ENCODE data around the gene REPIN1.

Gene REPIN1

DNA sequence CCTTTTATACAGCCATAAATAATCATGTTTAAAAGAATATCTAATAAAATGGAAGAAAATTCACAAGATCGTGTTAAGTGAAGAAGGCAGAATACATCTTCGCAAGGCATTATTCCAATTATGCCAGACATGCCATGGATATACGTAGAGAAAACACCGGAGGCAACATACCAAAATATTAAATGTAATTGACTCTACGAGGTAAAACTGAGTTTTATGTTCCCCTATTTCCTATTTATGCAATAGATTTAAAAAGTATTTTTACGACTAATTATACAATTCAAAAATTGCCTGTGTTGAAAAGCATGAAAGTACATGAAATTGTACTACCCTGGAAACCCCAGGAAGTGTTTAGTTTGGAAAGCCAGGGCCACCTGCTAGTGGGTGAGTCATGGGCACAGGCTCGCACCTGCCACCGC, 936 bp upstream of the REPIN1 start:
- Histone ChIP-seq H3K9me3 (ENCODE audit: insufficient read depth, low read length) (no peaks in the 10 kb centered on the region), H3K27ac (ENCODE audit: low read length) (peak overlapping the region; percentile 93), H3K36me3 (replicated peaks; ENCODE audit: low read depth, low read length) (peaks cover 32% of the 10 kb centered on the region), H3K27me3 (ENCODE audit: low read depth, low read length) (no peaks in the 10 kb centered on the region), H3K4me1 (ENCODE audit: low read length) (peaks cover 60% of the 10 kb centered on the region), H3K79me2 (ENCODE audit: low read length) (peaks cover 48% of the 10 kb centered on the region), H3K9ac (ENCODE audit: low read length) (peak overlapping the region; percentile 99), H3K4me2 (ENCODE audit: low read length) (peak overlapping the region; percentile 98), H2AFZ (ENCODE audit: low read depth, low read length) (no peak overlapping the region), H4K20me1 (ENCODE audit: insufficient read depth, low read length) (peaks cover 29% of the 10 kb centered on the region), H3K4me3 (ENCODE audit: low read length) (peak overlapping the region; percentile 92)
- TF ChIP-seq EZH2phosphoT487 (IDR thresholded peaks at IDR 0.05; ENCODE audit: low read depth), result no peak
- TF ChIP-seq, protein P1, sequence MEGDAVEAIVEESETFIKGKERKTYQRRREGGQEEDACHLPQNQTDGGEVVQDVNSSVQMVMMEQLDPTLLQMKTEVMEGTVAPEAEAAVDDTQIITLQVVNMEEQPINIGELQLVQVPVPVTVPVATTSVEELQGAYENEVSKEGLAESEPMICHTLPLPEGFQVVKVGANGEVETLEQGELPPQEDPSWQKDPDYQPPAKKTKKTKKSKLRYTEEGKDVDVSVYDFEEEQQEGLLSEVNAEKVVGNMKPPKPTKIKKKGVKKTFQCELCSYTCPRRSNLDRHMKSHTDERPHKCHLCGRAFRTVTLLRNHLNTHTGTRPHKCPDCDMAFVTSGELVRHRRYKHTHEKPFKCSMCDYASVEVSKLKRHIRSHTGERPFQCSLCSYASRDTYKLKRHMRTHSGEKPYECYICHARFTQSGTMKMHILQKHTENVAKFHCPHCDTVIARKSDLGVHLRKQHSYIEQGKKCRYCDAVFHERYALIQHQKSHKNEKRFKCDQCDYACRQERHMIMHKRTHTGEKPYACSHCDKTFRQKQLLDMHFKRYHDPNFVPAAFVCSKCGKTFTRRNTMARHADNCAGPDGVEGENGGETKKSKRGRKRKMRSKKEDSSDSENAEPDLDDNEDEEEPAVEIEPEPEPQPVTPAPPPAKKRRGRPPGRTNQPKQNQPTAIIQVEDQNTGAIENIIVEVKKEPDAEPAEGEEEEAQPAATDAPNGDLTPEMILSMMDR (IDR thresholded peaks at IDR 0.05; ENCODE audit: low read depth, low read length), result no peak

DNA sequence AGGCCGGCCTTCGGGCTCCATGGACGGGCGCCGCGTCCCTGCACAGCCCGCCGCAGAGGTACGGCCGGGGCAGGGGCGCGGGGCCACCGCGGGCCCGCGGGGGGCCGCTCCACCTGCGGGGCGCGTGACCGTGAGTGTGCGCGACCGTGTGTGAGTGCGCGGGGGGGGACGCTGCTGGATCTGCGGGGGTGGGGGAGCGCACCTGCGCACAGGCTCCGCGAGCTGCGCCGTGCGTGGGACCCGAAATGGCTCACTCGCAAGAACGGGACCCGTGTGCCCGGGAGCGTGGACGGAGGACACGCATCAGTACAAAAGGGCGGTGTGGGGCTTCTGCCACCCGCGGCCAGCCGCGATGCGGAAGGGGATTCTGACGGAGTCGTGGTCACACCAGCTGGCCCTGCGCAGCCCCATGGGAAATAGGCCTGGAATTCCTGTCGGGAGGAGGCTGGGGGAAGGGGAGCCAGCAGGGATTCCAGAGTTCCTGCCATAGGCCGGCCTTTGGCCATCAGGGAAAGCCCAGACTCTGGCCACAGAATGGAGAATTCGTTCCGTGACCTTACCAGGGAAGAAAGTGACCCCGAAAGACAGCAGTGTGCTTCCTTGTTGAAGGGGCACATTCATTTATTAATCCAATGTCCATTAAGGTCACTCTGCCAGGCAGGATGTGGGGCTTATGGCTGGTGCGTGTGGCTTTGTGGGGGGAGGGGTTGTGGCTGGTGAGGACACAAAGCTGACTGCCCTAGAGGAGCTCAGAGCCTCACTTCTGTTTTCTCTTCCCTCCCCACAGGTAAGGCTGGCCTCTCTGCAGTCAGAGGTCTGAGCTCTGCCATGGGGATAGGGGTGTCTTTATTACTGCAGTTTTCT, 494 bp downstream of the REPIN1 start:
- H3K27ac ChIP-seq (ENCODE audit: low read length), result peak overlapping the region; percentile 93
- no peaks in the 10 kb centered on the region for H3K27me3 ChIP-seq (ENCODE audit: low read depth, low read length)
- H3K9me3 ChIP-seq (ENCODE audit: insufficient read depth, low read length), result no peaks in the 10 kb centered on the region
- peaks cover 44% of the 10 kb centered on the region for H4K20me1 ChIP-seq (ENCODE audit: insufficient read depth, low read length)
- H3K9ac ChIP-seq (ENCODE audit: low read length), result peak overlapping the region; percentile 99
- peak overlapping the region; percentile 92 for H3K4me3 ChIP-seq (ENCODE audit: low read length)
- TF ChIP-seq, protein P1 (IDR thresholded peaks at IDR 0.05; ENCODE audit: low read depth, low read length), result no peak
- no peak for TF ChIP-seq EZH2phosphoT487 (IDR thresholded peaks at IDR 0.05; ENCODE audit: low read depth)
- H3K4me1 ChIP-seq (ENCODE audit: low read length), result peaks cover 60% of the 10 kb centered on the region
- H3K79me2 ChIP-seq (ENCODE audit: low read length), result peaks cover 62% of the 10 kb centered on the region
- peak overlapping the region; percentile 98 for H3K4me2 ChIP-seq (ENCODE audit: low read length)
- H3K36me3 ChIP-seq (replicated peaks; ENCODE audit: low read depth, low read length), result peaks cover 46% of the 10 kb centered on the region
- no peak overlapping the region for H2AFZ ChIP-seq (ENCODE audit: low read depth, low read length)

DNA sequence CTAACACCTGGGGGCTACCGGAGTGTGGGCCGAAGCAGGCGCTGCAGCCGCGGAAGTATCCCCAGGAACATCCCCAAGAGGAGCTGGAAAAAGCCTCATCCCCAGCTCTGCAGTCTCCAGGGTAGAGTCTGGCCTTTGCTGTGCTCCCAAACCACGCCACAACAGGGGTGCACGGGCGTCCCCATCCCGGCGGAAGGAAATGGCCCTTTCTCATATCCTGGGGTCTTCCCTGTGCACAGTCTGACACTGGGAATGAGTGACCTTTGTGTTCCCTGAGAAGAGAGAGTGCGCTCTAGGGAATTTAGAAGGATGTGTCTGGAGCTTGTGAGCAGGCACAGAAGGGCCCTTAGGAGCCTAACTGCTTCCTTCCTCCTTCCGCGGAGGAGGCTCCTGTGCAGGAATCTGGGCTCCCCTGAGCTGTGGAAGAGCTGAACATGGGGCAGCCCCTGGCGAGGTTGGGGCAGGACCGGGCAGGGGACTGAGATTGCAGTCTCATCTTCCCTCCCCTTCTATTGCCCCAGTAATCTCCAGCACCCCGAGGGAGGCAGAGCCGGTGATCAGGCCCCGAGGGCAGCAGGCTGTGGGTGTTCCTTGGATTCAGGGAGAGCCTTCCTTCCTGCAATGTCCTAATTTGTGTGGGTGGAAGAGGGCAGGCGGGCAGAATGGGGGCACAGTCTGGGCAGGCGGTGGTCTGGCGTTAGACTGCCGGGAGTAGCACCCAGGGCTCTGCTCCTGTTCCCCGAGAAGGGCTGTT, 1.3 kb downstream of the REPIN1 start:
- Histone ChIP-seq H3K27ac (ENCODE audit: low read length) (peak overlapping the region; percentile 93), H3K9me3 (ENCODE audit: insufficient read depth, low read length) (no peaks in the 10 kb centered on the region), H3K4me3 (ENCODE audit: low read length) (peak overlapping the region; percentile 92), H3K27me3 (ENCODE audit: low read depth, low read length) (no peaks in the 10 kb centered on the region), H3K4me2 (ENCODE audit: low read length) (peak overlapping the region; percentile 98), H3K36me3 (replicated peaks; ENCODE audit: low read depth, low read length) (peaks cover 53% of the 10 kb centered on the region), H2AFZ (ENCODE audit: low read depth, low read length) (no peak overlapping the region), H4K20me1 (ENCODE audit: insufficient read depth, low read length) (peaks cover 50% of the 10 kb centered on the region), H3K79me2 (ENCODE audit: low read length) (peaks cover 70% of the 10 kb centered on the region), H3K4me1 (ENCODE audit: low read length) (peaks cover 56% of the 10 kb centered on the region), H3K9ac (ENCODE audit: low read length) (peak overlapping the region; percentile 99)
- TF ChIP-seq, protein P1 (IDR thresholded peaks at IDR 0.05; ENCODE audit: low read depth, low read length), result no peak
- TF ChIP-seq EZH2phosphoT487 (IDR thresholded peaks at IDR 0.05; ENCODE audit: low read depth), result no peak

GRCh38 chr7:150370612-150371071, 2.0 kb downstream of the REPIN1 start:
- peaks cover 56% of the 10 kb centered on the region for H3K4me1 ChIP-seq (ENCODE audit: low read length)
- H3K79me2 ChIP-seq (ENCODE audit: low read length), result peaks cover 74% of the 10 kb centered on the region

More at GRCh38 chr7:150370612-150371071, 2.0 kb downstream of the REPIN1 start:
- Histone ChIP-seq H2AFZ (ENCODE audit: low read depth, low read length) (no peak overlapping the region), H3K9me3 (ENCODE audit: insufficient read depth, low read length) (no peaks in the 10 kb centered on the region), H3K4me2 (ENCODE audit: low read length) (peak overlapping the region; percentile 98), H3K4me3 (ENCODE audit: low read length) (peak overlapping the region; percentile 92), H3K27ac (ENCODE audit: low read length) (peak overlapping the region; percentile 93), H3K27me3 (ENCODE audit: low read depth, low read length) (no peaks in the 10 kb centered on the region), H4K20me1 (ENCODE audit: insufficient read depth, low read length) (peaks cover 50% of the 10 kb centered on the region), H3K9ac (ENCODE audit: low read length) (peak overlapping the region; percentile 99), H3K36me3 (replicated peaks; ENCODE audit: low read depth, low read length) (peaks cover 55% of the 10 kb centered on the region)
- no peak for TF ChIP-seq EZH2phosphoT487 (IDR thresholded peaks at IDR 0.05; ENCODE audit: low read depth)
- TF ChIP-seq, protein P1 (IDR thresholded peaks at IDR 0.05; ENCODE audit: low read depth, low read length), result no peak

Data from OCI-LY3 (cell line).